ENCODE measurements around the gene CCDC61. TPM values are rescaled to one million over a fixed set of nuclear protein-coding genes. Genes with fewer than 3 reads are reported as not detected.
A peak's percentile ranks its signal among the peaks of the same experiment; 100 is the strongest.

CCDC61 gene
- total RNA-seq, 1 experiment from 2014 or later = 16.9 TPM

DNA sequence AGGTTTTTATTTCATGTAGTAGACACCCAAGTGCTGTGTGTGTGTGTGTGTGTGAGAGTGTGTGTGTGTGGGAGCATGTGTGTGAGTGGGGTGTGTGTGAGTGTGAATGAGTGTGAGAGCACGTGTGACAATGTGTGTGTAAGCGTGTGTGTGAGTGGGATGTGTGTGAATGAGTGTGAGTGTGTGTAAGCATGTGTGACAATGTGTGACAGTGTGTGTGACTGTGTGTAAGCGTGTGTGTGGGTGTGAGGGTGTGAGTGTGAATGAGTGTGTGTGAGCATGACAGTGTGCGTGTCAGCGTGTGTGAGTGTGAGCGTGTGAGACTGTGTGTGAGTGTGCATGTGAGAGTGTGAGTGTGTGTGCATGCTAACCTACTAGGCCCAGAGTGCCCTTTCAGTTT, 36.9 kb upstream of the CCDC61 start:
- H2BK120ac ChIP-seq (ENCODE audit: low read depth, low read length, poor library complexity, severe bottlenecking) = no peak overlapping the region
- no peaks in the 10 kb centered on the region for H3K79me1 ChIP-seq (ENCODE audit: insufficient read depth, low read depth, low read length, poor library complexity, severe bottlenecking)
- no peaks in the 10 kb centered on the region for H3K4me1 ChIP-seq (ENCODE audit: insufficient read depth, low read length)
- H2BK5ac ChIP-seq (ENCODE audit: insufficient read length, low read length) = no peak overlapping the region
- Mint-ChIP-seq H3K9me3 (no peaks in the 10 kb centered on the region), H3K36me3 (ENCODE audit: insufficient read depth in 1 of 3, low read depth in 3 of 3) (peaks cover 6 to 28% (median 7%) of the 10 kb centered on the region in 3 experiments; a peak in 6 of 7 replicates), H3K4me3 (no peak overlapping the region; a peak in 1 of 5 replicates), H3K27ac (no peak overlapping the region; a peak in 1 of 7 replicates), H3K4me1 (peaks cover 11 to 30% of the 10 kb centered on the region in 2 experiments), H3K27me3 (ENCODE audit: low read depth) (peaks cover 59% of the 10 kb centered on the region)
- no peaks in the 10 kb centered on the region for H3K27me3 ChIP-seq (ENCODE audit: insufficient read depth, low read length)
- no peaks in the 10 kb centered on the region for H3K9me3 ChIP-seq (ENCODE audit: control insufficient read depth, low read depth, low read length)
- H3K9ac ChIP-seq (ENCODE audit: extremely low read depth, insufficient read length, low read length) = no peak overlapping the region
- no peak overlapping the region for H3K27ac ChIP-seq (ENCODE audit: insufficient read length, low read depth, low read length)
- no peak overlapping the region for H4K91ac ChIP-seq (ENCODE audit: insufficient read length, low read depth, low read length)
- DNase-seq = no peak
- H3K14ac ChIP-seq (ENCODE audit: insufficient read depth, low read length) = no peak overlapping the region
- H2AFZ ChIP-seq (ENCODE audit: low read length) = no peak overlapping the region
- H2AK5ac ChIP-seq (ENCODE audit: insufficient read length, low read length) = no peak overlapping the region
- H2BK20ac ChIP-seq (ENCODE audit: low read depth, low read length, poor library complexity, severe bottlenecking) = no peak overlapping the region
- H3T11ph ChIP-seq (ENCODE audit: low read length) = no peak overlapping the region
- H3K23me2 ChIP-seq (ENCODE audit: insufficient read length, low read depth, low read length, poor library complexity, severe bottlenecking) = peaks cover 2% of the 10 kb centered on the region
- peaks cover 3% of the 10 kb centered on the region for H4K20me1 ChIP-seq (ENCODE audit: control insufficient read depth, insufficient read depth, insufficient read length)
- peak overlapping the region; percentile 59 for H3K23ac ChIP-seq (ENCODE audit: insufficient read length, low read depth, low read length)
- H4K5ac ChIP-seq (ENCODE audit: insufficient read length, low read depth, low read length) = peak overlapping the region; percentile 11
- no peak overlapping the region for H3K56ac ChIP-seq (ENCODE audit: insufficient read length, low read depth, low read length)
- H4K8ac ChIP-seq (replicated peaks; ENCODE audit: insufficient read length, low read depth, low read length) = peak overlapping the region; percentile 6
- H2BK12ac ChIP-seq (ENCODE audit: insufficient read length, low read depth, low read length) = no peak overlapping the region
- no peak overlapping the region for H3K4ac ChIP-seq (ENCODE audit: low read depth, low read length)
- no peak overlapping the region for H3K4me2 ChIP-seq (ENCODE audit: insufficient read depth, insufficient read length, low read length)
- no peak for TF ChIP-seq CTCF (conservative IDR thresholded peaks at IDR 0.05)
- H2BK15ac ChIP-seq (ENCODE audit: low read depth, low read length) = no peak overlapping the region
- H3K18ac ChIP-seq (ENCODE audit: insufficient read length, low read depth, low read length) = peak overlapping the region; percentile 36
- WGBS (ENCODE audit: extremely low coverage, insufficient read length, low lambda C conversion rate) = 100% methylated on average over 4 of the region's 6 CpGs
- H3K79me2 ChIP-seq (ENCODE audit: insufficient read depth, low read length) = no peaks in the 10 kb centered on the region
